HepG2 (cell line): Measurements from ENCODE around the gene CARD19. TPM values are rescaled to one million over a fixed set of nuclear protein-coding genes. Genes with fewer than 3 reads are reported as not detected.
A peak's percentile ranks its signal among the peaks of the same experiment; 100 is the strongest.

Experiments
- BRD4 ChIP-seq: sonication (generic); formaldehyde crosslinking; IDR thresholded peaks from 2 replicates; pipeline ENCODE4 v1.4.0; 2020; ENCODE audit warnings: missing genetic modification reagents
- GMEB1 ChIP-seq: sonication (generic); formaldehyde crosslinking; IDR thresholded peaks from 2 replicates; pipeline ENCODE4 v1.5.1; 2020; ENCODE audit warnings: missing genetic modification reagents, mild to moderate bottlenecking, borderline replicate concordance
- HNRNPUL1 ChIP-seq: fragments of 200-400 bp; formaldehyde crosslinking; IDR thresholded peaks from 2 replicates; pipeline ENCODE4 v1.6.1; 2017; ENCODE audit warnings: low read depth, mild to moderate bottlenecking, low read length, moderate library complexity
- PHF5A ChIP-seq: IDR thresholded peaks from one replicate; pipeline ENCODE4 v1.6.1; 2018; ENCODE audit warnings: low read depth, missing genetic modification reagents; ENCODE audit not compliant: unreplicated experiment
- POLR2A ChIP-seq, 2 experiments: IDR thresholded peaks; 2 replicates each; pipeline ENCODE4 v1.6.1; 2011; ENCODE audit warnings: low read depth in 2 of 2, low read length in 2 of 2, mild to moderate bottlenecking in 1 of 2, moderate library complexity in 1 of 2; ENCODE audit not compliant: insufficient read depth in 1 of 2
- TCF7 ChIP-seq: sonication (generic); IDR thresholded peaks from 2 replicates; pipeline ENCODE4 v1.6.1; 2016; ENCODE audit warnings: antibody characterized with exemption, low read depth
- ZBTB38 ChIP-seq: sonication (generic); formaldehyde crosslinking; IDR thresholded peaks from 2 replicates; pipeline ENCODE4 v1.5.1; 2020; ENCODE audit warnings: mild to moderate bottlenecking, missing genetic modification reagents
- ZFX ChIP-seq: sonication (generic); formaldehyde crosslinking; IDR thresholded peaks from 2 replicates; pipeline ENCODE4 v1.4.0; 2020; ENCODE audit warnings: mild to moderate bottlenecking, low read depth, missing genetic modification reagents, moderate library complexity
- ZNF629 ChIP-seq: sonication (generic); formaldehyde crosslinking; conservative IDR thresholded peaks from 2 replicates; pipeline ENCODE4 v1.5.0; 2020; ENCODE audit warnings: missing genetic modification reagents
- ZNF644 ChIP-seq: IDR thresholded peaks from 2 replicates; pipeline ENCODE4 v1.6.1; 2016; ENCODE audit warnings: low read depth
- ZNF670 ChIP-seq: sonication (generic); formaldehyde crosslinking; IDR thresholded peaks from 2 replicates; pipeline ENCODE4 v1.8.0; 2022; ENCODE audit warnings: mild to moderate bottlenecking, missing genetic modification reagents, borderline replicate concordance
- ZNF782 ChIP-seq: sonication (generic); formaldehyde crosslinking; IDR thresholded peaks from 2 replicates; pipeline ENCODE4 v1.4.0; 2020; ENCODE audit warnings: missing genetic modification reagents, mild to moderate bottlenecking, borderline replicate concordance
- polyA plus RNA-seq, 8 experiments: library from polyadenylated mRNA; depleted of rRNA in 3 of 8; stranded (reverse) in 7 of 8; unstranded in 1 of 8; fragments of >200 nt; fragmentation: Illumina TruSeq in 4 of 8; extraction: Trizol in 4 of 8; gene quantifications; 2 replicates each; pipeline versions ENCODE4 v1.2.1 to v1.2.3, GENCODE V29; 2011 to 2016; ENCODE audit warnings: low read depth in 4 of 8, missing spikeins in 1 of 8, mixed read lengths in 1 of 8; ENCODE audit not compliant: insufficient read depth in 1 of 8
- total RNA-seq, 5 experiments: library from RNA; depleted of rRNA; stranded (reverse); fragments of >200 nt; fragmentation: Illumina TruSeq; extraction: Trizol; gene quantifications; 2 replicates each; pipeline ENCODE4 v1.2.3, GENCODE V29; 2016; ENCODE audit warnings: low read depth in 1 of 5
- TF ChIP-seq, protein P1 (sequence below): sonication (generic); formaldehyde crosslinking; IDR thresholded peaks from 2 replicates; pipeline ENCODE4 v1.5.0; 2020; ENCODE audit warnings: mild to moderate bottlenecking, missing genetic modification reagents
- TF ChIP-seq, protein P2 (sequence below), 2 experiments: sonication (generic) in 1 of 2; formaldehyde crosslinking in 1 of 2; IDR thresholded peaks; 2 replicates each; pipeline versions ENCODE4 v1.6.1 to v1.9.0; 2014 to 2022; ENCODE audit warnings: antibody characterized with exemption in 1 of 2, borderline replicate concordance in 1 of 2, inconsistent platforms in 1 of 2, low read depth in 1 of 2, missing genetic modification reagents in 1 of 2
- TF ChIP-seq, protein P3 (sequence below): sonication (generic); formaldehyde crosslinking; IDR thresholded peaks from 2 replicates; pipeline ENCODE4 v1.4.0; 2020; ENCODE audit warnings: missing genetic modification reagents

CARD19 gene
- total and polyA plus RNA-seq, 2 of the 13 experiments (the other 11 are each of a cell fraction or from before 2014, with no cell fraction given): 18.4 to 47.2 TPM

DNA sequence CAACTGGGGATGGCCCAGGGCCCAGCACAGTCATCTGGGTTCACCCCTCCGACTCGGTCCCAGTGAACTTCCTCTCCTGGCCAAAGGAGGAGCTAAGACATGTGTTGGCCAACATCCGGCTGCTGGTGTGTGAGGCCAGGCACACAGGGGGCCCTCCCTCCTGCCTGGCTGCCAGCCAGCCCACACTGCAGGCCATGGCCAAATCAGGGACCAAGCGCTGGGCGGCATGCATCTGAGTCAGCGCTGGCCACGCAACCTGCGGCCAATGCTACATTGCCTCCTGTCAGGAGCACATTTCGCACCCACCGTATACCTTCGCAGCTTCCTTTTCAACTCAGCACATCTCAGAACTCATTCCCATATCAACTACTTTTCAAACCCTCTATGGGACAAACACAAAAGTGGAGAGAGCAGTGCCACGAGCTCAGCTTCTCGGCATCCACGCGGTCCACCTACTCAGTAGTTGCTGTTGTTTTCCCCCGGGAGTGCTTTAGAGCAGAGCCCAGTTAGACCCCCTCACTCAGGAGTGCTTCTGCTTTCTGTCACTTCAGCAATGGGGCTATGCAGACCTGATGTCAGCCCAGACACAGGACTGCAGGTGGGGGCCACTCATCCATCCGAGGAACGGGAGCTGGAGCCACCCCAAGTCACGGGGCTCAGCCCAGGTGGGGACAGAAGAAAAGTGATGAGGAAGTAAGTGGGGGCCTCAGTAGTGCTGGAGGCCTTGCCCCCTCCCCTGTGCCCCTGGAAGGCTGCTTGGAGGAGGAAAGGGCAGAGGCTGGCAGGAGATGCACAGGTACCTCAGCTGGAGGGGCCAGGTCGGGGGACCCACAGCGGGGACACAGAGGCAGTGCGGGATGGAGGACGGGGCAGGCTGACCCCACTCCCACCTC lies 24.2 kb downstream of the CARD19 start (continued):
- TF ChIP-seq, protein P1, sequence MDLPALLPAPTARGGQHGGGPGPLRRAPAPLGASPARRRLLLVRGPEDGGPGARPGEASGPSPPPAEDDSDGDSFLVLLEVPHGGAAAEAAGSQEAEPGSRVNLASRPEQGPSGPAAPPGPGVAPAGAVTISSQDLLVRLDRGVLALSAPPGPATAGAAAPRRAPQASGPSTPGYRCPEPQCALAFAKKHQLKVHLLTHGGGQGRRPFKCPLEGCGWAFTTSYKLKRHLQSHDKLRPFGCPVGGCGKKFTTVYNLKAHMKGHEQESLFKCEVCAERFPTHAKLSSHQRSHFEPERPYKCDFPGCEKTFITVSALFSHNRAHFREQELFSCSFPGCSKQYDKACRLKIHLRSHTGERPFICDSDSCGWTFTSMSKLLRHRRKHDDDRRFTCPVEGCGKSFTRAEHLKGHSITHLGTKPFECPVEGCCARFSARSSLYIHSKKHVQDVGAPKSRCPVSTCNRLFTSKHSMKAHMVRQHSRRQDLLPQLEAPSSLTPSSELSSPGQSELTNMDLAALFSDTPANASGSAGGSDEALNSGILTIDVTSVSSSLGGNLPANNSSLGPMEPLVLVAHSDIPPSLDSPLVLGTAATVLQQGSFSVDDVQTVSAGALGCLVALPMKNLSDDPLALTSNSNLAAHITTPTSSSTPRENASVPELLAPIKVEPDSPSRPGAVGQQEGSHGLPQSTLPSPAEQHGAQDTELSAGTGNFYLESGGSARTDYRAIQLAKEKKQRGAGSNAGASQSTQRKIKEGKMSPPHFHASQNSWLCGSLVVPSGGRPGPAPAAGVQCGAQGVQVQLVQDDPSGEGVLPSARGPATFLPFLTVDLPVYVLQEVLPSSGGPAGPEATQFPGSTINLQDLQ (CRISPR knock-in tag): peak; percentile 68; the same call in 1 of the 2 replicates
- TF ChIP-seq PHF5A (CRISPR knock-in tag) (no peak), ZNF670 (CRISPR knock-in tag) (peak; percentile 94), ZNF629 (CRISPR knock-in tag) (0 out of 2 replicates have a peak, but pooled peaks have one; percentile 41), ZNF644 (CRISPR knock-in tag) (peak; percentile 67), ZFX (peak; percentile 92), POLR2A (IDR thresholded peaks at IDR 0.05; ENCODE audit: insufficient read depth in 1 of 2, low read depth in 2 of 2, low read length in 2 of 2) (peak in 1 of 2 experiments; percentile 54; a peak in 1 of 4 replicates), BRD4 (CRISPR knock-in tag) (peak; percentile 85), HNRNPUL1 (no peak), TCF7 (no peak), GMEB1 (CRISPR knock-in tag) (peak; percentile 69; the same call in 1 of the 2 replicates), ZNF782 (no peak), ZBTB38 (peak; percentile 83; the same call in 1 of the 2 replicates)
- TF ChIP-seq, protein P2, sequence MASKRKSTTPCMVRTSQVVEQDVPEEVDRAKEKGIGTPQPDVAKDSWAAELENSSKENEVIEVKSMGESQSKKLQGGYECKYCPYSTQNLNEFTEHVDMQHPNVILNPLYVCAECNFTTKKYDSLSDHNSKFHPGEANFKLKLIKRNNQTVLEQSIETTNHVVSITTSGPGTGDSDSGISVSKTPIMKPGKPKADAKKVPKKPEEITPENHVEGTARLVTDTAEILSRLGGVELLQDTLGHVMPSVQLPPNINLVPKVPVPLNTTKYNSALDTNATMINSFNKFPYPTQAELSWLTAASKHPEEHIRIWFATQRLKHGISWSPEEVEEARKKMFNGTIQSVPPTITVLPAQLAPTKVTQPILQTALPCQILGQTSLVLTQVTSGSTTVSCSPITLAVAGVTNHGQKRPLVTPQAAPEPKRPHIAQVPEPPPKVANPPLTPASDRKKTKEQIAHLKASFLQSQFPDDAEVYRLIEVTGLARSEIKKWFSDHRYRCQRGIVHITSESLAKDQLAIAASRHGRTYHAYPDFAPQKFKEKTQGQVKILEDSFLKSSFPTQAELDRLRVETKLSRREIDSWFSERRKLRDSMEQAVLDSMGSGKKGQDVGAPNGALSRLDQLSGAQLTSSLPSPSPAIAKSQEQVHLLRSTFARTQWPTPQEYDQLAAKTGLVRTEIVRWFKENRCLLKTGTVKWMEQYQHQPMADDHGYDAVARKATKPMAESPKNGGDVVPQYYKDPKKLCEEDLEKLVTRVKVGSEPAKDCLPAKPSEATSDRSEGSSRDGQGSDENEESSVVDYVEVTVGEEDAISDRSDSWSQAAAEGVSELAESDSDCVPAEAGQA (IDR thresholded peaks at IDR 0.05; ENCODE audit: low read depth): 0 out of 2 replicates have a peak, but pooled peaks have one; percentile 44
- TF ChIP-seq, protein P2 (CRISPR knock-in tag; IDR thresholded peaks at IDR 0.05; ENCODE audit: borderline replicate concordance): no peak
- TF ChIP-seq, protein P3, sequence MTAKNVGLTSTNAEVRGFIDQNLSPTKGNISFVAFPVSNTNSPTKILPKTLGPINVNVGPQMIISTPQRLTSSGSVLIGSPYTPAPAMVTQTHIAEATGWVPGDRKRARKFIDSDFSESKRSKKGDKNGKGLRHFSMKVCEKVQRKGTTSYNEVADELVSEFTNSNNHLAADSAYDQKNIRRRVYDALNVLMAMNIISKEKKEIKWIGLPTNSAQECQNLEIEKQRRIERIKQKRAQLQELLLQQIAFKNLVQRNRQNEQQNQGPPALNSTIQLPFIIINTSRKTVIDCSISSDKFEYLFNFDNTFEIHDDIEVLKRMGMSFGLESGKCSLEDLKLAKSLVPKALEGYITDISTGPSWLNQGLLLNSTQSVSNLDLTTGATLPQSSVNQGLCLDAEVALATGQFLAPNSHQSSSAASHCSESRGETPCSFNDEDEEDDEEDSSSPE (CRISPR knock-in tag): peak; percentile 79
